NCI-H128 (cell line): ENCODE data around the gene OR52E5.

ENCODE experiments used
- DNase-seq: peaks from one replicate; lab custom pipeline; 2025; ENCODE audit not compliant: unreplicated experiment; lab: John Stamatoyannopoulos, UW

OR52E5 gene

DNA sequence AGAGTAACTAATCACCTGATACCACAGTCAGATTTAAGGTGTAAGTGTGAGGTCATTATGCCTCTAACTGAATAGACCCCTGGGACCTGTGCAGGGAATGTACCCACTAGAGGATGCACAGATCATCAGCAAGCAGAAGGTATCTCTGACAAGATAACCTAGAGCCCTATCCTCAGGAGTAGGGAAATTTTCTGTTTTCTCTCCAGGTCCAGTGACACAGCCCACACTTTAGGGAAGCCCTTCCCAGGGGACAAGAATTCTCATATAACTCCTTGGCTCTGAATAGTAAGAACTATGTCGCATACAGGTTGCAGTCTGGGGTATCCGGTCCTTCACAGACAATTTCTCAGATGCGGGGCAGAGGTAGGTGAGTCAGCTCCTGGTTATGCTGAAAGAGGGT lies at the start of gene OR52E5:
Gene OR52E5, plus strand, starts transcription at position 301 of the 400 bp plus-strand sequence. CDS start 7,569 bp downstream, outside the sequence.
- no peak for DNase-seq

DNA sequence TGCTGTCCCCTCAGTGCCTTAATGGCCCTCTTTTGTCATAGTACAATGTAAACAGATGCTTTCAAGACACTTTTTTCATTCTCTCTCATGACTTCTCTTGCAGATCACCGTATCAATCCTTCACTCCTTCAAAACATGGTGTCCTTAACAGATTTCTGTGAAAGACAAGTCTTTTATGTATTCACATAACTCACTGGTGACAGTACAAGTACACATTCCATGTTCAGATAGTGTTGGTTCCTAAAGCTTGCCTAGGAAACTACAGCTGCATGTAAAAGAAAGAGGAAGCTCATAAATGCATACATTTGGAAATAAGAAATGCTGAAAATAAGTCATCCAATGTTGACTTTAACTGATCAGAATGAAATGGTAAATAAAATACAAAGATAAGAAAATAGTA lies 46.3 kb upstream of the OR52E5 start:
- DNase-seq: no peak

DNA sequence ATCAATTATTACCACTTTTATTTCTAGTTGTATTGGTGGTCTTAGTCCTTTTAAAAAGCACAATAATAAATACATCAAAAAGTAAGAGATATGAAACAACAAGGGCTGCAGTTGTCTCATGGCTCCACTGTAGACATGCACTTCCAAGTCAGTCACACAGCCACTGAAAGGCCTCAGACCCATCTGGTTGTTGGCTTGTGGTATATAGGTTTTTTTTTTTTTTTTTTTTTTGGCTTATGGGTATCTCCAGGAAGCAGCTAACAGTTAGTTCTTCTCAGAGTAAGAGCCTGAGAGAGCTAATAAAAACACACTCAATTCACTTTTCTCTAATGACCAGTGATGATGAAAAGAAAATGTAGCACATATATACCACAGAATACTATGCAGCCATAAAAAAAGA lies 45.3 kb upstream of the OR52E5 start:
- no peak for DNase-seq

DNA sequence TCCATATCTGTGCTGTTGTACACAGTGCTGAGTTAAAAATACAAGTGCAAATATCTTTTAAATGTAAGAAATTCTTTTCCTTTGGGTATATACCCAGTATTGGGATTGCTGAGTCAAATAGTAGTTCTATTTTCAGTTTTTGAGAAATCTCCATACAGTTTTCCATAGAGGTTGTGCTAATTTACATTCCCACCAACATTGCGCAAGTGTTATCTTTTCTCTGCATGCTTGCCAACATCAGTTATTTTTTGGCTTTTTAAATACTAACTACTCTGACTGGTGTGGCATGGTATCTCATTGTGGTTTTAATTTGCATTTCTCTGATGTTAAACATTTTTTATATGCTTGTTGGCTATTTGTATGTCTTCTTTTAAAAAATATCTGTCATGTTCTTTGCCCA lies 42.0 kb upstream of the OR52E5 start:
- DNase-seq: no peak

DNA sequence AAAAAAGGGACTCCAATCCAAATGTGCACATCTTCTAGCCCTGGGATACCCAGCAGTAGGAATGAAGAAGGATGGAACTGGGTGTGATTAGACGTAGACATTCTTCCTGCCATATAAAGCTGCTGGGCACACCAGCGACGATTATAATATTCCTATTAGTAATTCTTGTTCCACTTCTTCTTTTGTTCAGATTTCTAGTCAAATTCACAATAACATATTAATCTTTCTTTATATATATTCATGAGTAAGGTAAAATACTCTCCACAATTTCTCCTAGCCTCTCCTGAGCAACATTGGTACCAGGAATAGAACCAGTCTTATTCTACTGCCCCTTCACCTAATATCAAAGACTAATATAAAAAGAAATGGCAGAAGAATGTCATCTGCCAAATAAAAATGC lies 35.4 kb upstream of the OR52E5 start, which contains the start of gene OR52E8:
Gene OR52E8, minus strand, starts transcription at position 101 of the 400 bp plus-strand sequence. Its CDS starts 0 bp downstream, at position 101.
- no peak for DNase-seq

DNA sequence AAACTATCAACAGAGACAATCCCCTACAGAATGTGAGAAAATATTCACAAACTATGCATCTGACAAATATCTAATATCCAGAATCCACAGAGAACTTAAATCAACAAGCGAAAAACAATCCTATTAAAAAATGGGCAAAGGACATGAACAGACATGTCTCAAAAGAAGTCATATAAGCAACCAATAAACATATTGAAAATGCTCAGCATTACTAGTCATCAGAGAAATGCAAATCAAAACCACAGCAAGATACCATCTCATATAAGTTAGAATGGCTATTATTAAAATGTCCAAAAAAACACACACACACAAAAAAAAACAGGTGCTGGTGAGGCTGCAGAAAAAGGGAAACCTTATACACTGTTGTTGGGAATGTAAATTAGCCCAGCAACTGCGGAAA lies 27.2 kb upstream of the OR52E5 start:
- no peak for DNase-seq

DNA sequence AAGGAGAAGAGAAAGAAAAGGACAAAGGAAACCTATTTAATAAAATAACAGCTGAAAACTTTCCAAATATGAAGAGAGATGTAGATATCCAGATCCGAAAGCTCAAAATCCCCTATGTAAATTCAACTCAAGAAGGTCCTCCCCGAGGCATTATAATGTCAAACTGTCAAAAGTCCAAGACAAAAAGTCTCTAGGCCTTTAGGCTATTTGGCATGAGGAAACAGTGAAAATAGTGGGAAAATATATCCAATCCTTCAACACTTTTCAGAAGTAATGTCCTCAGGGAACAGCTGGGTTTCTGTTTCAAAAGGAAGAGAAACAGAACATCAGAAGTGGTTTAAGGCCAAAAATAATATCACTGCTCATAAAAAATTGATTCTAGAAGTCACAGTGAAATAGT lies 14.4 kb upstream of the OR52E5 start:
- DNase-seq: no peak

DNA sequence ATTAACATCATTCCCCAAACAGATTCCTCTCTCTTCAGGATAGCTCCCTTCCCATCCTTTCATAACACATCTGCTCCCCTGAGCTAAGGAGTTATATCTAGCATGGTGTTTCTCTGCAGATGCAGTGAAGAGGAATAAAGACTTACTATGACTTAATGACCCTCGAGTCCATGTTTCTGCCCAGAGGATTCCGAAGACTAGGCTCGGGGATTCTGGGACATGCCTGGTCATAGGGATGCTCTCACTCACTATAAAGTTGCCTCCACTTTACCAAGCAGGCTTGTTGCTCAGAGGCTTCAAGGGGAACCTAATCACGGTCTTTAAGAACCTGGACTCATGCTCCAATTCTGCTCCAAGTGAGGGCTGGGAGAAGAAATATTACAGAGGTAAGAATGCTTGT lies 12.7 kb upstream of the OR52E5 start, which contains the start of gene OR52E4:
Gene OR52E4, plus strand, starts transcription at position 301 of the 400 bp plus-strand sequence. CDS start 3,664 bp downstream, outside the sequence.
- no peak for DNase-seq

DNA sequence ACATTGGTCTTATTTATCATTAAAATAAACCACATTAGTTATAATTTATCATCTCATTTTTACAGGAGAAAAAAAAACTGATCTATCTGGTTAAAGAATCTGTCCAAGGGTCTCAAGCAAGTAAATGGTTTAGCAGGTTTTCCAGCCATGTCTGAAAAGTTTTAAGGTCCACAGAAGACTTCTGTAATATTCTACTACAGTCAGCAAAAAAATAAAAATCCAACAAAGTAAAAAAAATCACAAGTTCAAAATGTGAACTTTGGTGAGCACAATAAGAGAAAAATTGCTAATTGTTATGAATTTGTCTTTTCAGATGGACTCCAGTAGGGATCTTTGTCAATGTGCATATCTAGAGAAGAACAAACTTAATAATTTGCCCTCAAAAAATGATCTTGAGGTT lies 11.3 kb upstream of the OR52E5 start:
- DNase-seq: no peak

DNA sequence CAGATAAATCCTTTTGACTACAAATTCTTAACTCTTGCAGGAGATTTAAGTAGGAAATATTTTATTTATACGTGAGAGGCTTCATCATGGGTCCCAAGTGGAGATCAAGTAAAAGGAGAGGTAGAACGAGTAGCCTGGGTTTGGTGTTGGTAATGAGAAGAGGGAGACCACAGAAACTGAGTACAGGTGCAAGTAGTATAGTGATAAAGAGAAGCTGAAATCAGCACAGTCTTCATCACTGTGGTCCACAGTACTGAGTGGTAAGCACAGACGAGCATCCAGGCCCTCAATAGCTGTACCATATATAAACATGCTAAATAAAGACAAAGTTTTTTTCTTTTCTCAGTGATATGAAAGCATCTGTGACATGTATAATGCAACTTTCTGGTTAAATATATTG lies 5.8 kb upstream of the OR52E5 start:
- DNase-seq: no peak

DNA sequence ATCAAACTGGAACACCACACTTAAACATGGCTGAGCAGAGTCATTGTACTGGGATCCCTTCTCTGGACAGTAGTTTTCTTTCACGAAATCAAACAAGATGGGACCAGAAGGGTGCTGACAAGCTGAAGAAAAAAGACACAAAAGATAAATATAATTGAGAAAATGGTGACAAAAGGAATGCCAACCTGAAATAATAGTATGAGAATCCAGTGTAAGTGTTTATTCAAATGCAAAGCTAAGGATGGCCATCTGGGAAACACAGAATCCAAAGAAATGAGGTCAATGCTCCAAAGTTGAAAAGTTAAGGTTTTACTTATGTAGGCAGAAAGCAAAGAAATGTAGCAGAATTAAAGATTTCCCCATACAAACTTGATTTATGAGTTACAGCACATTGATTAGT lies 5.3 kb upstream of the OR52E5 start:
- no peak for DNase-seq

DNA sequence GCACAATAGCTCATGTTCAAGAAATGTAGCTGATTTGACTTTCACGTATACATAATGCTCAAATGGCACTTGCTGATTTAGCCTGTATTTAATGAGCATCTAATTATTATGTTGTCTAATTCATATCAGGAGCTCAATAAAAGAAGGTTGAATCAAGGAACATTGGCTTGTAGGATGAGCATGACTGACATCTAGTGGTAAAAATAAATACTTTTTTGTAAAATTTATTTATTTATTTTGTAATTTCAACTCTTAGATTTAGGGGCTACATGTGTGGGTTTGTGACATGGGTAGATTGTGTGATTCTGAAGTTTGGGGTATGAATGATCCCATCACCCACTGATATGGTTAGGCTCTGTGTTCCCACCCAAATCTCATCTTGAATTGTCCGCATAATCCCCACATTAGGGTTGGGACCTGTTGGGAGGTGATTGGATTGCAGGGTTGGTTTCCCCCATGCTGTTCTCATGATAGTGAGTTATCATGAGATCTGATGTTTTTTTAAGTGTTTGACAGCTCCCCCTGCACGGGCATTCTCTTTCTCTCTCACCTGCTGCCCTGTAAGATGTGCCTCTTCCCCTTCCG lies 1.7 kb upstream of the OR52E5 start:
- no peak for DNase-seq

DNA sequence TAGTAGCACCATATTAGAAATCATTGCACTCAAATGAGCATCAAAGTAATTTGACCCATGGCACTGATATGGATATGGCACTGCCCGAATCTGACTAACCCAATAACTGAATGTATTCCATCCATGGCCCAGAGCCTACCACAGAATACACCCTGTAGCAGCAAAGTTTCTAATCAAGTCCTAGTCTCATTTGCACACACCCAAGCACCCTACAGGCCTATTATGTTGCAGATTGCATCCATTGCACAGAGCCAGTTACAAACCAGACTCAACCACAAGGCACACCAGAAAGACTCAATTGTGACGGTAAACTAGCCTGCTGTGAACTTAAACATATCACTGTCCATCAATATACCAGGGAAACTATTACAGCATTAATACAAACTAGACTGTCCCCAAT lies 6.5 kb downstream of the OR52E5 start:
- DNase-seq: no peak

DNA sequence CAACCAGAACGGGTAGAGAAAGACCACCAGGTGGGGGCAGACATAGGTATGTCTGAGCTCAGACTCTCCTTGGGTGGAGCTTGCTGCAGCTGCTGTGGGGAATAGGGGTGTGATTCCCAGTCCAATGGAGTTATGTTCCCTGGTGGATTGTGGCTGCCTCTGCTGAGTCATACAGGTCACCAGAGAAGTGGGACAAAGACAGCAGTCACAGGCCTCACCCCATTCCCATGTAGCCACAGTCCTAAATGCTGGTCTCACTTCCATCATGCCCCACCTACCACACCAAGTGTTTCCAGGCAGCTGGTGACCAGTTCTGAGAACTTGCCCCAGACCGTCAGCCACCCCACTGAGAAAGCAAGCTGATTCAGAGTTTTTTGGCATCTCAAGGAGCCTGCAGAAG lies 17.5 kb downstream of the OR52E5 start:
- no peak for DNase-seq

DNA sequence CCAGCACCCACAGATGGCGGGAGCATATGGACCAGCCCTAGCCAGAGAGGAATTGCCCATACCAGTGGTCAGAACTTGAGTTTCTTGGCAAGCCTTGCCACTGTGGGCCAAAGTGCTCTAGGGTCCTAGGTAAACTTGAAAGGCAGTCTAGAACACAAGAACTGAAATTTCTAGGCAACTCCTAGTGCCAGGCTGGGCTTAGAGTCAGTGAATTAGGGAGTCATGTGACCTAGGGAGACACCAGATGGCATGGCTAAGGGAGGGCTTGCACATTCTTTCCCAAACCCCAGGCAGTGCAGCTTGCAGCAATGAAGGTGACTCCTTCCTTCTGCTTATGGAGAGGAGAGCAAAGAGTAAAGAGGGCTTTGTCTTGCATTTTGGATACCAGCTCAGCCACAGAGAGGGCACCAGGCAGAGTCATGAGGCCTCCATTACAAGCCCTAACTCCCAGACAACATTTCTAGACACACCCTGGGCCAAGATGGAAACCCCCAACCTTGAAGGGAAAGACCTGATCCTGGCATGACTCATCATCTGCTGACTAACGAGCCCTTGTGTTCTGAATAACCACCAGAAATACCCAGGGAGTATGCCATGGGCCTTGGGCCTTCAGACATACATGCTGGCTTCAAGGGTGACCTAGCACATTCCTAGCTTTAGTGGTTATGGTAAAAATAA lies 29.9 kb downstream of the OR52E5 start:
- no peak for DNase-seq

DNA sequence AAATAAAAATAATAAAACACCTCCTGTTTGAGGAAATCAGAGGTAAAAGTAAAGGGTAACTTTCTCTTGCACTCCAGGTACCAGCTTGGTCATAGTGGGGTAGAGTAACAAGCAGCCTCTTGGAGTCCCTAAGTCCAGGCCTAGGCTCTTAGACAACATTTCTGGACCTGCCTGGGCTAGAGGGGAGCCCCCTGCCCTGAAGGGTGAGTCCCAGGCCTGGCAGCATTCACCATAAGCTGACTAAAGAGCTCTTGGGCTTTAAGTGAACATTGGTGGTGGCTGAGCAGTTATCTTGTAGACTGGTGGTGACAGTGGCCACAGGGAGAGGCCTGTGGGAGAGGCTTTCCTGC lies 30.4 kb downstream of the OR52E5 start:
- DNase-seq: no peak

DNA sequence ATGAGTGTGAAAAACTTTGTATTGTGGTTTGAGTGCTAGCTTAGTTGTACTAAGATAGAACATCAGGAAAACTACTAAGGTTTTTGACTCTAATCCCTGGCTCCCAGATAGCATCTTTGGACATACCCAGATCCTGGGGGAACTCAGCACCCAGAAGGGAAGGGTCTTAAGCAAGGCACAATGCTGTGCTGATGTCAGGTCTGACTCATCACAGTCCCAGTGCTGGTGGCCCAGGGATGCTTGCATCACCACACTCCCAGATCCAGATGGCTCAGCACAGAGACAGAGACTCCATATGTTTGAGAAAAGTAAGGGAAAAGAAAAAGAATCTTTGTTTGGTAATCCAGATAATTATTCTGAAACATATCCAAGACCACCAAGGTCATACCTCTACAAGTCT lies 30.8 kb downstream of the OR52E5 start:
- no peak for DNase-seq

DNA sequence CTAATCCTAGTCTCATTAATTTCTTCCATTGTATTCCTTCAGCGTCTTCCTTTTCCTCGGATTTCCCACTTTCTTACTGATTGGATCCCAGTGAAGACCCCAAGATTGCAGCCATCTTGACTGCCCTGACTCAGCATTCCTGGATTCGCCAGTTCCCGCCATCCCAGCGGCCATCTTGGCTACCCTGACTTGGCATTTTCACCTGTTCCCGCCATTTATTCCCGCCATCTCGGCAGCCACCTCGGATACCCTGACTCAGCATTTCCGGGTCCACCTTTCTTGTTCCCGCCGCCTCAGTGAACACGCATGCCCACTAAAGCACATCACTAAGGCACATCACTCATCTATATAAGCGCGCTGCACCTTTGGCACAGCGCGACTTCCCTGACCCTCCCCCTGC lies 35.3 kb downstream of the OR52E5 start:
- DNase-seq: no peak

DNA sequence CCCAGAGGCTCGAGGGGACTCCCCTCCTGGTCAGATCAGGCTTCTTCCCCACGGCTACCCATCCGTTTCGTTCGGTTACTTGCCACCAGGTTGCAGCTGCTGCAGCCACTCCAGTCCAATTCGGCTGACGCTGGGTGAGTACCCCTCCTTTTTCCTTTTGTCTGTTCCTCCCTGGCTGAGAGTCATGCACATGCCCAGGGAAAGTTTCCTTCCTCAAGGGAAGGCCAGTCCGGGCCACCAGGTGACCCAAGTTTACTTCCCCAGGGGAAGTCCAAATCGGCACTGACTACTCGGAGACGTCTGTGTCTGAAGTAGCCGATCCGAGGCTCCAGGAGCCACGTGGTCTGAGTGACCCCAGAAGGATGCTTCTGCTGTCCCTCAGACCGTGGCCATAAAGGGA lies 35.8 kb downstream of the OR52E5 start:
- DNase-seq: no peak

DNA sequence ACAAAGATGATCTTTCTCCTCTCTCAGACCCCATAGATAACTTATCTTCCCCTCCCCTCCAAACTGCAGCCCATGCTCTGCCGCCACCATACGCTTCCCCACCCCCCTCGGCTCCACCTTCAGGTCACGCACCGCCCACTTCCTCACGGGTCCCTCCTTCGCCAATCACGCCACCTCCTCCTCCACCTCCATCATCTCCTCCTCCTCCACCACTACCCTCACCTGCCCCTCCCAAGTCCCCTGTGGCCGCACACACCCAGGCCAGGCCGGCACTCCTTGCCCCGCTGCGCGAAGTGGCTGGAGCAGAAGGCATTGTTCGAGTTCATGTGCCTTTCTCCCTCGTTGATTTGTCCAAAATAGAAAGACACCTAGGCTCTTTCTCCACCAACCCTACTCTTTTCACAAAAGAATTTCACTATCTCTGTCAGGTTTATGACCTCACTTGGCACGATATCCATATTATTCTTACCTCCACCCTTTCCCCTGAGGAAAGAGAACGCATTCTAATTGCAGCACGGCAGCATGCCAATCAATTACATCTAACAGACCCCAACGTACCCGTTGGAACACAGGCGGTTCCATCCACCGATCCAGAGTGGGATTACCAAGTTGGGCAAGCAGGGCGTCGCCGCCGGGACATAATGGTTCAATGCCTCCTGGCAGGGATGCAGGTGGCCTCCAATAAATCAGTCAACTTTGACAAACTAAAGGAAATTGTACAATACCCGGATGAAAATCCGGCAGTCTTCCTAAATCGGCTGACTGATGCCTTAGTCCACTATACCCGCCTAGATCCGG lies 36.8 kb downstream of the OR52E5 start:
- no peak for DNase-seq

DNA sequence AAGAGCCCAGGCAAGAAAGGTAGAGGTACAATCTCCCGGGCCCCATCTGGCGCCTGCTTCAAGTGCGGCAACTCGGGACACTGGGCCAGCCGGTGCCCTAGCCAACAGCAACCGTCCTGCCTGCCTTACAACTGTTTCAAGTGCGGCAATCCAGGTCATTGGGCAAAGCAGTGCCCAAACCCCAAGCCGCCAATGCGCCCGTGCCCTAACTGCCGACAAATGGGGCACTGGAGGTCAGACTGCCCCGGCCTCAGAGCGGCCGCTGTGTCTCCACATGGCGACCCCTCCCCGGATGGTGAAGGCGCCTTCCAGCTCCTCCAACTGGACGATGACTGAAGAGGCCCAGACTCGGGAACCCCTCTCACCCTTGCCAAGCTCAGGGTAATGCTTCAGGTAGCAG lies 37.6 kb downstream of the OR52E5 start:
- no peak for DNase-seq

DNA sequence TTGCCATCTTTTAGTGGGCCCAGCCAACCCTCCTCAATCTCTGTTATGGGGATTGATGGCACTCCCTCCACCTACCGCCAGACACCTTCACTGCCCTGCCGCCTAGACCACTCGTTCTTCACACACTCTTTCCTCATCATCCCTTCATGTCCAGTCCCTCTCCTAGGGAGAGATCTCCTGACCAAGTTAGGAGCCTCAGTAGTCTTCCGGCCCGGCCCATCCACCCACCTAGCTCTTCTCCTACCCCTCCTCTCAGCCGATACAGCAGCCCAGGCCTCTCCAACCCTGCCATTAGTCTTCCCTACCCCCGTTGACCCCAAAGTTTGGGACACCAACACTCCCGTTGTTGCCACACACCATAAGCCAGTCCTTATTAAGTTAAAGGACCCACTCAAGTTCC lies 38.1 kb downstream of the OR52E5 start:
- DNase-seq: no peak
